Measurements from ENCODE around the gene SCYGR1. TPM values are rescaled to one million over a fixed set of nuclear protein-coding genes. Genes with fewer than 3 reads are reported as not detected.

Gene SCYGR1
- total RNA-seq, 4 donors from 2014 or later = not detected

- H3K4me1 ChIP-seq = peaks cover 15% of the 10 kb centered on the region
- TF ChIP-seq CTCF (IDR thresholded peaks at IDR 0.05) = no peak
- TF ChIP-seq EP300 (IDR thresholded peaks at IDR 0.05) = no peak
- no peak for TF ChIP-seq POLR2AphosphoS5 (IDR thresholded peaks at IDR 0.05)
- no peak for TF ChIP-seq POLR2A (IDR thresholded peaks at IDR 0.05)
- no peaks in the 10 kb centered on the region for H3K27me3 ChIP-seq
- H3K36me3 ChIP-seq = no peaks in the 10 kb centered on the region
- no peaks in the 10 kb centered on the region for H3K9me3 ChIP-seq
- H3K27ac ChIP-seq = no peak overlapping the region
- DNase-seq (ENCODE audit: low spot score in 2 of 2) = no peak
- no peak overlapping the region for H3K4me3 ChIP-seq
These were observed 14.6 kb upstream of the SCYGR1 start for GRCh38 chr2:227402321-227402720.

GRCh38 chr2:227401550-227401949 is 13.8 kb upstream of the SCYGR1 start:
- H3K4me1 ChIP-seq = peaks cover 7% of the 10 kb centered on the region
- H3K9me3 ChIP-seq = no peaks in the 10 kb centered on the region
- WGBS = 81% methylated on average over 2 of the region's 2 CpGs
- no peak overlapping the region for H3K27ac ChIP-seq
- H3K27me3 ChIP-seq = no peaks in the 10 kb centered on the region
- no peaks in the 10 kb centered on the region for H3K36me3 ChIP-seq
- H3K4me3 ChIP-seq = no peak overlapping the region
- TF ChIP-seq EP300 (IDR thresholded peaks at IDR 0.05) (no peak), POLR2A (IDR thresholded peaks at IDR 0.05) (no peak), POLR2AphosphoS5 (IDR thresholded peaks at IDR 0.05) (no peak), CTCF (IDR thresholded peaks at IDR 0.05) (no peak)
- DNase-seq (ENCODE audit: low spot score in 2 of 2) = no peak

- Histone ChIP-seq H3K36me3 (no peaks in the 10 kb centered on the region), H3K9me3 (no peaks in the 10 kb centered on the region), H3K27ac (no peak overlapping the region), H3K4me1 (no peaks in the 10 kb centered on the region), H3K27me3 (no peaks in the 10 kb centered on the region), H3K4me3 (no peak overlapping the region)
- no peak for DNase-seq (ENCODE audit: low spot score in 2 of 2)
- no peak for TF ChIP-seq POLR2AphosphoS5 (IDR thresholded peaks at IDR 0.05)
- WGBS = 87% methylated on average over 4 of the region's 4 CpGs
These were observed 11.2 kb upstream of the SCYGR1 start for GRCh38 chr2:227398684-227399670.

- Histone ChIP-seq H3K27me3 (no peaks in the 10 kb centered on the region), H3K4me3 (no peak overlapping the region), H3K36me3 (no peaks in the 10 kb centered on the region), H3K4me1 (no peaks in the 10 kb centered on the region), H3K9me3 (no peaks in the 10 kb centered on the region), H3K27ac (no peak overlapping the region)
- no peak for DNase-seq (ENCODE audit: low spot score in 2 of 2)
- TF ChIP-seq POLR2AphosphoS5 (IDR thresholded peaks at IDR 0.05) (no peak), CTCF (IDR thresholded peaks at IDR 0.05) (no peak), POLR2A (IDR thresholded peaks at IDR 0.05) (no peak), EP300 (IDR thresholded peaks at IDR 0.05) (no peak)
- WGBS = 48% methylated on average over 4 of the region's 4 CpGs
These were observed 9.8 kb upstream of the SCYGR1 start for GRCh38 chr2:227397562-227397961.

GRCh38 chr2:227395556-227395955 is 7.8 kb upstream of the SCYGR1 start:
- H3K27me3 ChIP-seq = no peaks in the 10 kb centered on the region
- no peak overlapping the region for H3K27ac ChIP-seq
- H3K4me3 ChIP-seq = no peak overlapping the region
- H3K4me1 ChIP-seq = no peaks in the 10 kb centered on the region
- TF ChIP-seq CTCF (IDR thresholded peaks at IDR 0.05) (no peak), POLR2A (IDR thresholded peaks at IDR 0.05) (no peak), POLR2AphosphoS5 (IDR thresholded peaks at IDR 0.05) (no peak), EP300 (IDR thresholded peaks at IDR 0.05) (no peak)
- H3K36me3 ChIP-seq = no peaks in the 10 kb centered on the region
- no peaks in the 10 kb centered on the region for H3K9me3 ChIP-seq
- WGBS = 73% methylated on average over 1 of the region's 1 CpG
- no peak for DNase-seq (ENCODE audit: low spot score in 2 of 2)

All from suprapubic skin (tissue), 4 donors.